HCT116 (cell line): ENCODE results near the gene DUS3L.

ENCODE experiments used
- EZH2 ChIP-seq: fragments of 200-600 bp; sonication (generic); IDR thresholded peaks from 2 replicates; pipeline ENCODE4 v1.6.1; 2017; ENCODE audit warnings: antibody characterized with exemption, mixed run types
- POLR2A ChIP-seq: IDR thresholded peaks from 2 replicates; pipeline ENCODE4 v1.7.0; 2011; ENCODE audit warnings: borderline replicate concordance; ENCODE audit not compliant: insufficient read depth, insufficient read length; ENCODE audit errors: extremely low read depth
- POLR2AphosphoS5 ChIP-seq: IDR thresholded peaks from 2 replicates; pipeline ENCODE4 v1.6.1; 2011; ENCODE audit warnings: mild to moderate bottlenecking, low read depth, low read length, moderate library complexity
- TF ChIP-seq, protein P1 (sequence below), 3 experiments: fragments of 200-600 bp in 1 of 3; sonication (generic) in 1 of 3; IDR thresholded peaks in 2 of 3; conservative IDR thresholded peaks in 1 of 3; 2 replicates each; pipeline ENCODE4 v1.5.1; 2012 to 2017; ENCODE audit warnings: low read depth in 2 of 3, low read length in 2 of 3, antibody characterized with exemption in 1 of 3, borderline replicate concordance in 1 of 3, control low read depth in 1 of 3, mild to moderate bottlenecking in 1 of 3, mixed read lengths in 1 of 3, mixed run types in 1 of 3, moderate library complexity in 1 of 3; ENCODE audit not compliant: insufficient read depth in 1 of 3

DNA sequence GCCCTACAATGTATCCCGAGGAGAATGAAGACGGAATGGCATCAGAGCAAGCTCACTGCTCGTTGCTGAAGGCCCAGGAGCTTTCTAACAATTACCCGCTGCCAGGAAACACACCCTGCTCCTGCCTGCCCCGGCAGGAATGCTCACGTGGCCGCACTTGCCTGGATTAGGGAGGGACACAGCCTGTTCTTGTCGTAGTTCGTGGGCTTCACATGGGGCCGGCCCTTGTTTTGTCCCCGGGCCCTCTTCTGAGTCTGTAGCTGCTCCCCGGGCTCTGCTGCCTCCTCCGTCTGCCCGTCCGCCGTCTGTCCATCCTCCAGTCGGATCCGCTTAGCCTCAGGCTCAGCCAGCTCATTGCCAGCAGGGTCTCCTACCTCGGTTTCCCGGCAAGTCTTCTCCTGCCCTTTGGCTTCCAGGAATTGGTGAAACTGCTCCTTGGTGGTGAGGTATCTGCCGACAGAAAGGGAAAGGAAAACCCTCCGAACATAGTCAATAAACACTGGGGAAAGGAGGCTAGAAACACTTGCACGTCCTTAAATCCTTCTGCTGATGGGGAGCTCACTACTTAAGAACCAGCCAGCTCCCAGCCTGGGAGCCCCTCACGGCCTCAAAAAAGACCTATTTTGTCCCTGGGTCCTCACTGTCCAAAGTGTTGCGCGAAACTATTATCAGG is 941 bp downstream of the DUS3L start:
- TF ChIP-seq, protein P1, sequence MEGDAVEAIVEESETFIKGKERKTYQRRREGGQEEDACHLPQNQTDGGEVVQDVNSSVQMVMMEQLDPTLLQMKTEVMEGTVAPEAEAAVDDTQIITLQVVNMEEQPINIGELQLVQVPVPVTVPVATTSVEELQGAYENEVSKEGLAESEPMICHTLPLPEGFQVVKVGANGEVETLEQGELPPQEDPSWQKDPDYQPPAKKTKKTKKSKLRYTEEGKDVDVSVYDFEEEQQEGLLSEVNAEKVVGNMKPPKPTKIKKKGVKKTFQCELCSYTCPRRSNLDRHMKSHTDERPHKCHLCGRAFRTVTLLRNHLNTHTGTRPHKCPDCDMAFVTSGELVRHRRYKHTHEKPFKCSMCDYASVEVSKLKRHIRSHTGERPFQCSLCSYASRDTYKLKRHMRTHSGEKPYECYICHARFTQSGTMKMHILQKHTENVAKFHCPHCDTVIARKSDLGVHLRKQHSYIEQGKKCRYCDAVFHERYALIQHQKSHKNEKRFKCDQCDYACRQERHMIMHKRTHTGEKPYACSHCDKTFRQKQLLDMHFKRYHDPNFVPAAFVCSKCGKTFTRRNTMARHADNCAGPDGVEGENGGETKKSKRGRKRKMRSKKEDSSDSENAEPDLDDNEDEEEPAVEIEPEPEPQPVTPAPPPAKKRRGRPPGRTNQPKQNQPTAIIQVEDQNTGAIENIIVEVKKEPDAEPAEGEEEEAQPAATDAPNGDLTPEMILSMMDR (IDR thresholded peaks at IDR 0.05 in 2 of 3, conservative IDR thresholded peaks at IDR 0.05 in 1 of 3; ENCODE audit: borderline replicate concordance in 1 of 3, insufficient read depth in 1 of 3, low read depth in 2 of 3, low read length in 2 of 3), result no peak
- no peak for TF ChIP-seq EZH2
- TF ChIP-seq POLR2AphosphoS5, result no peak
- TF ChIP-seq POLR2A, result no peak
